Suprapubic skin (tissue), 4 donors: ENCODE data around the gene TRMT2A.

Experiments used
- POLR2A ChIP-seq, 2 donors: fragments of 450-650 bp; IDR thresholded peaks; one replicate each; pipeline ENCODE4 v1.6.1; 2017; ENCODE audit warnings: antibody characterized with exemption in 2 of 2, mild to moderate bottlenecking in 2 of 2, moderate library complexity in 2 of 2
- POLR2AphosphoS5 ChIP-seq, 3 donors: sonication (generic); formaldehyde crosslinking; IDR thresholded peaks; one replicate each; pipeline ENCODE4 v1.6.1; 2017; ENCODE audit warnings: antibody characterized with exemption in 3 of 3
- TF ChIP-seq, protein P1 (sequence below), 2 donors: fragments of 200-600 bp in 1 of 2; fragments of 450-650 bp in 1 of 2; sonication (generic) in 1 of 2; IDR thresholded peaks; one replicate each; pipeline ENCODE4 v1.5.1; 2016 to 2019; ENCODE audit warnings: antibody characterized with exemption in 2 of 2, mild to moderate bottlenecking in 1 of 2, moderate library complexity in 1 of 2

GRCh38 chr22:20133930-20134549 is 17.0 kb upstream of the TRMT2A start:
- TF ChIP-seq, protein P1, sequence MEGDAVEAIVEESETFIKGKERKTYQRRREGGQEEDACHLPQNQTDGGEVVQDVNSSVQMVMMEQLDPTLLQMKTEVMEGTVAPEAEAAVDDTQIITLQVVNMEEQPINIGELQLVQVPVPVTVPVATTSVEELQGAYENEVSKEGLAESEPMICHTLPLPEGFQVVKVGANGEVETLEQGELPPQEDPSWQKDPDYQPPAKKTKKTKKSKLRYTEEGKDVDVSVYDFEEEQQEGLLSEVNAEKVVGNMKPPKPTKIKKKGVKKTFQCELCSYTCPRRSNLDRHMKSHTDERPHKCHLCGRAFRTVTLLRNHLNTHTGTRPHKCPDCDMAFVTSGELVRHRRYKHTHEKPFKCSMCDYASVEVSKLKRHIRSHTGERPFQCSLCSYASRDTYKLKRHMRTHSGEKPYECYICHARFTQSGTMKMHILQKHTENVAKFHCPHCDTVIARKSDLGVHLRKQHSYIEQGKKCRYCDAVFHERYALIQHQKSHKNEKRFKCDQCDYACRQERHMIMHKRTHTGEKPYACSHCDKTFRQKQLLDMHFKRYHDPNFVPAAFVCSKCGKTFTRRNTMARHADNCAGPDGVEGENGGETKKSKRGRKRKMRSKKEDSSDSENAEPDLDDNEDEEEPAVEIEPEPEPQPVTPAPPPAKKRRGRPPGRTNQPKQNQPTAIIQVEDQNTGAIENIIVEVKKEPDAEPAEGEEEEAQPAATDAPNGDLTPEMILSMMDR (IDR thresholded peaks at IDR 0.05) = no peak
- TF ChIP-seq POLR2A (IDR thresholded peaks at IDR 0.05) (no peak), POLR2AphosphoS5 (IDR thresholded peaks at IDR 0.05) (no peak)
